T-helper 1 cell treated with Interleukin-12 subunit alpha and Interleukin-12 subunit beta and Interleukin-4 antibody, amounts not matched to agents 30 ng/mL and 1 ng/mL, for 36 hours (primary cell): ENCODE data around the gene RNF150. TPM values are rescaled to one million over a fixed set of nuclear protein-coding genes. Genes with fewer than 3 reads are reported as not detected.

Experiments used
- intact Hi-C: fragments of 100-400 bp; cut with micrococcal nuclease; formaldehyde crosslinking; loops from one replicate; pipeline ENCODE4 v1.15.1; 2024
- total RNA-seq: library from RNA; stranded (reverse); gene quantifications from 2 replicates; pipeline ENCODE4 v1.2.3, GENCODE V29; 2022

The RNF150 gene
- total RNA-seq, 1 donor from 2014 or later, result 0.25 TPM

DNA sequence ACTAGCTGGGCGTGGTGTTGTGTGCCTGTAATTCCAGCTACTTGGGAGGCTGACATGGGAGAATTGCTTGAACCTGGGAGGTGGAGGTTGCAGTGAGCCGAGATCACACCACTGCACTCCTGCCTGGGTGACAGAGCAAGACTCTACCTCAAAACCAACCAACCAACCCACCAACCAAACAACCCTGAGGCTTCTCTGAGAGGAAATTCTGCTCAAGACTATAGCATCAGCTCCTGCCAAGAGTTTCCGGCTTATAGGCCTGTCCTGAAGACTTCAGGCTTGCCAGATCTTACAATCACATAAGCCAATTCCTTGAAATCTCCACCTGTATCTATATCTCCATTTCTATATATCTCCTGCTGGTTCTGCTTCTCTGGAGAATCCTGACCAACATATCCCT, 203.3 kb downstream of the RNF150 start:
- intact Hi-C loops, result no loop called here

DNA sequence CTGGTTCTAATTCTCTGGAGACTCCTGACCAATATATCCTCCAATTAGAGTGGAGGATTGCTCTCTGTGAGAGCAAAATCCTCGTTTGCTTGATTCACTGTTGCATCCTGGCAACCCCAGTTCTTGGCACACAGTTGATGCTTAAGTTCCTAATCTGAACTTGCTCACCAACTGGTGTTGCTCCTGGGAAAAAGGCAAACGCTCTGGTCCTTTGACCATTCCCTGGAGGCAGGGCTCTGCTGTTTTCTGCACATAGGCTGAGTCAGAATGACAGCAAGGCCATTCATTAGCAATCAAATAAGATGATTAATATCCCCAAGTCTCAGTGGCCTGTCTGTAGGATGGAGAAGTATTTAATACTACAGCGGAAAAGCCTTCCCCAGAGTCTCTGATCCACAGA, 204.4 kb downstream of the RNF150 start:
- intact Hi-C loops, result no loop called here

DNA sequence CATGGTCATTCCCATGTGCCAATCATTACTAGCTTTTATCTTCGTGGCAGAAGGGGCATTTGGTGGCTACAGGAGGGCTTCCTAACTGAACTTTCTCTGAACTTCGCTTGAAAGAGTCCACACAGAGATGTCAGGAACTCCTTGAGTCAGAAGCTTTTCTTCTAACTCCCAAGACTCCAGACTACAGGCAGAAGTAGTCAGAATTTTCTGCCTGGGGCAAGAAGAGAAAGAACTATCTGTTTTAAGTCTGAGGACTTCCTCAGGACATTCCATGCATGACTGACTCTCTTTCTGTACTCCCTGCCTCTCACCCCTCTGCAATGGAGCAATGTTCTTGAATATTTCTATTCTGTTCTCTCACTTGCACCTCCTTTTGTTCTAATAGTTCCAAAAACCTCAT, 206.6 kb downstream of the RNF150 start:
- intact Hi-C loops, result no loop called here

DNA sequence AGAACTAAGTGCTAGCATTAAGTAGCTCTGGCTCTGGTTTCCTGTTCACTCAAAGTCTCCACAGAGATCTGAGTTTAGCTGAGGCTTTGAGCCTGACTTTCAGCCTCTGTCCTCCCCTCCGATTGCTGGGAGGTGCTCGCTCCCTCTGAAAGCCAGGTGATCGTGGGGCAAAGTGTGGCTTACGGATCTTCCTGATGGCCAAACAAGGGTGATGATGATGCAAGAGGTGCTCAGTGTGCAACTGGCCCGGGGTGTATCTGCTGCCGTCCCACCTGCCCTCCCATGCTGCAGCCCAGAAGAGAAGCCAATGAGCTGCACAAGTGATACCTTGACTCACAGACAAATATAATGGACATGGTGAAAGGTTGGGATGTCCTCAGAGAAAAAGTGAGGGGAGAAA, 207.9 kb downstream of the RNF150 start:
- intact Hi-C loops, result no loop called here

DNA sequence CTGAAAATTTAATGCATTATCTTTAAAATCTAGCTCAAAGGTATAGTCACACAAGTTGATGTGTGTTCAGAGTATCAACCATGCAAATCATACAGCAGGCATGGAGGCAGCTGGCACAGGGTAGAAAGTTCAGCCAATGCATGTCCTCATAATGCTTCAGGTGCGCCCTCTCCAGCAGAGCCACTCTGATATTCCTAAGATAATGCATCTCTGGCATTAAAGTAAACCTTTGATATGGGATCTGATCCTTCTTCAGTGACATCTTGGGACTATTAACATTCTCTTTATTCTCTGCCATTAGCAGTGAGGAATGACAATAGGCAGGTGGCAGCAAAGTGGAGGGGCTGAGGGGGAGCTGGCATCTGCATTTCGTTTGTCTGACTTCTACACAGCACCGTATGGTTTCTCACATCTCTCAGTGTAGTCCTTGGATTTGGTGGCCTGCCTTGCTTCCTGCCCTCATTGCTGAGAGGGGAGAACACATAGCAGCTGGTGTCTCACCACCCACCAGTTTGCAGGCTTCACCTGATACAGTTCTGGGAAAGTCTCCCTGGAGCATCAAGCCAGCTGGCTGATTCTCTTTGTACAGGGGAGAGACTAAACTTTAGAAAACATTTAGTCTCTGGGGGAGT, 208.4 kb downstream of the RNF150 start:
- intact Hi-C loops, result no loop called here

DNA sequence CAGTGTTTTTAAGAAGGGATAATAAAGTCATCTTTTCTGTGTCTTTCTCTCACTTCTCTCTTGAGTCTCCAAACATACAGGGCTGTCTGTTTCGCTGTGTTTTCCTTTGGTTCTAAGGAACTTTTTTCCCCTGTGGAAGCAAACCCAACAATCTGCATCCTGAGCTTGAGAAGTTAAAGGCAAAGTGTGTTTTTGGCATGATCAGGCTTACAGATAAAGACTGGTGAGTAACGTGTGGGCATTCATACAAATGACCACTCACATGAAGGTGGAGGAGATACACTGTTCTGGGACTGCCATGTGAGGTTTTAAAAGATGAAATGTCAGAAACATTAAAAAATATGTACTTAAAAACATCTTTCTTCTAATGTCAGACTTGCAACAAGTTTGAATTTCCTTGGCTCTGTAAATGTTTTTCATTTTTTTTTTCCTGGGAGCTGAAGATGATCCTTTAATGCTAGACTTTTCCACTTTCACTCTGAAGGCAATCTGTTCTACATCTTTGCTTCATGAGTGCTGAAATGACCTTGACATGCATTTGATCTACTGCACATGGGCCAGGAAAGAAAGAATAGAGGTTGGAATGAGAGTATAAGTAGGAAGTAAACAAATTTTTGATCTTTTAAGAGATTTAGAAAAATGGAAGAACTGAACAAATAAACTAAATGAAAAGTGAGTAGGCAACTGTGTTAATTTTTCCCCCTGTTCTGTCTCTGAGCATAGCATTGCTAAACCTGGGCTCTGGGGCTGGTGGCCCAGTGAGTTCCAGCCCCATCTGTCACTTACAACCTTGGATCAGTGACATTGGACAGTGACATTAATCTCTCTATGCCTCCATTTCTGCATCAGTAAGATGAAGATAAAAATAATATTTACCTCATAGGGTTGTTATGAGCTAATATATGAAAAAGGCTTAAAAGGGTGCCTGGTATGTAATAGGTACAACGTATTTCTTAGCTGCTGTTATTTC, 226.0 kb downstream of the RNF150 start:
- intact Hi-C loops, result no loop called here

DNA sequence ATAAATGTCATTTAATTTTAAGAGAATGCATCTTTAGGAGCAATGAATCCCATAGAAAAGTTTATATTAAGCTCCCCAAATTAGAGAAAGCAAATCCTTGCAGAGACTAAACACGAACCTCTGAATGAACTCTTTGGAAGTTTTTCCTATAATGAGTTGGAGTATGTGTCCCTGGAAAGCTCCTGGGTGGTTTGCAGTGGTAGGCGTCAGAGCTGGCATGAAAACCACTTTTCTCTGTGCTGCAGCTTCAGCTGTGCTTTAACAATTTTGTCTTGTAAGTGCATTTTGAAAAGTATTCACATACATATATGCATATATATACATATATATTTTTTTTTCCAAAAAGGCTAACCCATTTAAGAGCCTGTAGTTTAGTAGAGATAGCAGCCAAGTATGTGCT, 228.4 kb downstream of the RNF150 start:
- intact Hi-C loops, result no loop called here

DNA sequence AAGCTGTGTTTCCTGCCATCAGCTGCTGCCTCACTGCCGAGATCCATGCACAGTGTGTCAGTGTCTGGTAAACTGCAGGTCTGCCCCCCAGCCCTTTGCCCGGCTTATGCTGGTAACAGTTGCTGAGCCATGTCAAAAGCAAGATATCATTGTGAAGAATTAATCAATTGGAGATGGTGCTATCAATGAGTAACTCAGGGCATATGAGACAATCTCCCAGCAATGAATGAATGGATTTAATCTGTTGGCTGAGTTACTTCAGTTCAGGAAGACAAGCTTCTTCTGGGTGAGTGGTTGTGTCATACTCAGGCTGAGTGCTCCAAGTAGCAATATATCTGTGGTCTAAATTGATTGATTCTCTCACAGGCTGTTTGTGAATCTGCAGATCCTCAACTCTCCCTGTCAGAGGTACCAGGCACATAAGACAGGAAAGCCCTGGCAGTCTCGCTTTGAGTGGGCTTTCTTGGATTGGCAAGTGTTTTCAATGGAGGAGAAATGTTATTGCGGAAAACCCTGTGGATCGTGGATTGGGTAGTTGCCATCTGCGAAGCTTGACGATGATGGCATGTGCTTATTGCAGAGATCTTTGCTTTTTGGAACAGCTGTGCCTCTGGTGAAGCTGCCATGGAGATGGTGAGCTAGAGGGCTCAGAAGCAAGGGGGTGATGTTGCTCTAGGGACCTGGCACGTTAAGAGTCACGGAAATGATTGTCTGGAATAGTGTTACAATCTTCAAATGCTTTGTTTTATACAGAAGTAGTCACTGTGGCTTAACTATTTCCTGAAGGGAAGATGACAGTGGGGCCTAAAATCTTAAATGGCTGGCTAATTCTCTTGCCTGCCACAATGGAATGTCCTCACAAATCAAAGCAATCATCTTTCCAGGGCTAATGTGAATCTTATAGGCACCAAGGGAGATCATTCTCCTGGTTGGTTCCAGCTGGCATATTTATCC, 229.5 kb downstream of the RNF150 start:
- intact Hi-C loops, result no loop called here

DNA sequence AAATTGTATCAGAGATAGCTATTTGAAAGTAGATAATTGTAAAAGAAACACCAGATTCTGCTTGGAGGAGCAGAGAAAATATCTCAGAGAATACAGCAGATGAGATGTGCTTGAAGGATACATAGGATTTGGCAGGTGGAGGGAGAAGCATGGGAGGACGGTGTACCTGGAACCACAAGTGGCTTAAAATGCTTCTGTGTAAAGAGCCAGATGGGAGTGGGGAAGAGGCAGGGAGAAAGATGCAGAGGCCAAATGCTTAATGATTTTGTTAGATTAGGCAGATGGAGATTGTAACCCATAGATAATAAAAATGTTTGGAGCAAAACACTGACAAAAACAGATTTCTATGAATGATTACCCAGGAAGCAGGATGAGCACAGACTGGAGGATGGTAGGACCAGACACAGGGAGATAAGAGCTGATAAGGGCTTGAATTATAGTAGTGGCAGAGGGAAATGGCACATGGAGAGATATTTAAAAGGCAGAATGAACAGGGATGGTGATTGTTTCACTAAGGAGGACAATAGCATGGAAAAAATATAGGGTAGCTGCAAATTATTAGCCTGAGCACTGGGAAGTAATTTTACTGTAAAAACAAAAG, 231.4 kb downstream of the RNF150 start:
- intact Hi-C loops, result no loop called here

DNA sequence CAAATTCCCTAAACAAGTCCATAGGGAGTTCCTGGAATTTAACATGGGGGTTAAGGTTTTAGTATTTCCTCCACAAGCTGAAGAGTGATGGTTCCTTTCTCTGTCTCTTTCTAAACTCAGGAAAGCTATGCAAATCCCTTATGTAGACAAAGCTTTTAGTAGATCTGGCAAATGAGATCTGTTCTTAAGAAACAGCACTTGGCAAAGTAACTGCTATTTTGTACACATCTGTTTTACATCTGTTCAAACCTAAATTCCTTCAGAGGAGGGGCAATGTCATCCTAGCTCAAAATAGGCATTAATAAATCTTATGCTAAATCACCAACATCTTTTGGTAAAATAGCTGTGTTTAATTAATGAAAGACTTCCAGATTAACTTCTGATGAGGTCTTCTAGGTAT, 239.3 kb downstream of the RNF150 start:
- intact Hi-C loops, result no loop called here

DNA sequence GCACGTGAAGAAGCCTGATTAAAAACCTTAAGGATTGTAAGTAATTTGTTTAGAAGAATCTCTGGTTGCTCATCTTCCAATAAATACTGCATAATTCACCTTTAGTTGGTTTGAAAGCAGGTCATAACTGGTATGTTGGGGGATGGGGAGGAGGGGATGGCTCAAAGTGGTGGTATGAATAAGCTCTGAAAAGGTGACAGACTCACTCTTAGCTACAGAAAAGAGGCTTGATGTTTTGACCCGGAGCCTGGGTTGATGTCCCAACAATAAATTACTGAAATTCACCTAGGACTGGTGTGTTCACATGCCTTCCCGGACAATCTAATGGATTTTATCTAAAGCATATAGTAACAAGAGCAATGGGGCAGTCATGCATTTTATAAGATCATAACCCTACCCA, 245.2 kb downstream of the RNF150 start:
- intact Hi-C loops, result no loop called here

DNA sequence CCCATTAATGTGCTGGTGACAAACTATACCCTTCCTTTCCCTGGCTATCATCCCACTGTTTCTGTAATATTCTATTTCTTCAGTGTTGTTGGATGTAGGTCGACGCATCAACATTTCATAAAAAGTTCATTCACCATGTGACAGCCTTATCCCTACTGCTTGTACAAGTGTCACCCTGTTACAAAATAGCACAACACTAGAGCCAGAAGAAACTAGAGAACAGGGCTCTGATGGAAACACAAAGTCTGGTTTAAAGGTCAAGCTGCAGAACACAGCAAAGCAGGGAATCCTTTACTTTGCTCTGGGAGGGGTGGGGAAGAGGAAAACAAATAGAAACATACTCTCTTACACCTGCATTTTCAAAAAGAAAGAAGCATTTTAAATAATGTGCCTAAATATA, 245.8 kb downstream of the RNF150 start:
- intact Hi-C loops, result no loop called here

DNA sequence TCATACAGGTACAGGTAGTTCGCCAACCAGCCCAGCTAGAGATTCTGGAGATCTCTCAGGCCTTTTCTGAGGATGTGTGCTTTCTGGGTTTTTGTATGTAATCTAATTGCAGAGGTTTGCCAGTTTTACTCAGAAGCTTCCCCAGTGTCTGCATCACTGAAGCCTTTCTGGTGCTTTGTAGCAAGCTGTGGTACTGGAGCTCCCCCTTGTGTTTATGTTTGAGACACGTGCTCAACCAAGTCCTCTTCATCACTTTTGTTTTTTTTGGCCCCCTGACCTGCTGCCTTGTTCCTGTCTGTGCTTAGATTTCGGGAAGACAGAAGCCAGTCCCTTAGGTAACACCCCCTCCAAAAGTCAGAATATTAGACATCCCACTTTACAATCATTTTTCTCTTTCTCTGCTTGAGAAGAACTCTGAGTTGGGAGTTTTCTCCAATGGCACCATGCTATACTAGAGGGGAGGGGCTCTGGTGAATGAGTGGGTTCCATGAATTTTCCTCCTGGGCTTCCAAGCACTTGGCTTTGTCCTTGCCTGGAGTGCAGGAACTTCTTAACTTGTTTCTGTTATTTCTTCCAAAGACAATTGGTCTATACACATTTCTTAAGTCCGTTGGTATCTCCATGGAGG, 248.7 kb downstream of the RNF150 start:
- intact Hi-C loops, result loop anchor here (1.0 kb wide), 2 partner anchors 23 to 524 kb away; no protein-coding TSS in a partner anchor

DNA sequence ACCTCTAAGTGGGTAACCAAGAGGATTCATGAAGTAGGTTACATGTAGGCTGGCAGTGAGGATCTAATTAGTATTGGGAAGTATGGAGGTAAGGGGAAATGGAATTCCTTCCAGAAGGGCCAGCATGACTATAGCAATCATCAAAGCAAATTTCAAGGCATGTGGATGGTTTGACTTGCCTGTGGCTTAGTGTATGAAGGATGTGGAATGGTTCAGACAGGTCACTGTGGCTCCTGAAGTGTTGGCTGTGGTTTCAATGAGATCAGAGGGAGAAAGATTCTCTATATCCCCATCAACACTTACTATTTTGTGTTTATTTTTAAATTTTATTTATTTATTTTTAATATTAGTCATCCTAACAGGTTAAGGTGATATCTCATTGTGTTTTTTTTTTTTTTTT, 255.5 kb downstream of the RNF150 start:
- intact Hi-C loops, result no loop called here

DNA sequence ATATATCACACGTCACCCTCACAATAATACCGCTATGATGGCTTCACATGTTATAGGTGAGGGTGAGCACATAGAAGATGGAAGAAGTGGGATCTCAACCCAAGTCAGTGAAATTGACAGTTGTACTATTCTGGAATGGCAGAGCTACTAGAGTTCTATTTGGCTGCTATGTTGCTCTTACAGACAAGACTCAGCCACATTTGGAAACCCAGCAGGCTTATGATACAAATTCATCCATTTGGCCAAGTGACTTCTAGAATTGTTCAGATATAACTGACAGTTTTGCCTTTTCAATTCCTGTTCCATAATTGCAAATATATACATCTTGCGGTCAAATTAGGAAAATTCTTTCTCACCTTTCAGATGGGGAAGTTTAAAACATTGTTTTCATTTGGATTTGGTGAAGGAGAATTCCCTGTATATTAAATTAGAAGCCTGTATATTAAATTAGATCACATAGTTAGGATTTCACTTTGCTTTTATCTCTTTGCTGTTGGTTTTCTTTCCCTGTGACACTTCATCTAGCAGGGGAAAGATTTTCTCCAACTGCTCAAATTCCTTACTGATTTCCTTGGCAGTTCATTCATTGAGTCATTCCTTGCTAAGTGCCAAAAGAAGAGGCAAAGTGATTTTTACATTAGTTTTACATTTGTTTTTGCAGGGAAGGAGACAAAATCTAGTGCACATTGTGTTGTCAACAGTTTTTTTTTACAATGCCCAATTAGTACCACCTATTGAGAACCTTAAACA, 256.5 kb downstream of the RNF150 start:
- intact Hi-C loops, result no loop called here

DNA sequence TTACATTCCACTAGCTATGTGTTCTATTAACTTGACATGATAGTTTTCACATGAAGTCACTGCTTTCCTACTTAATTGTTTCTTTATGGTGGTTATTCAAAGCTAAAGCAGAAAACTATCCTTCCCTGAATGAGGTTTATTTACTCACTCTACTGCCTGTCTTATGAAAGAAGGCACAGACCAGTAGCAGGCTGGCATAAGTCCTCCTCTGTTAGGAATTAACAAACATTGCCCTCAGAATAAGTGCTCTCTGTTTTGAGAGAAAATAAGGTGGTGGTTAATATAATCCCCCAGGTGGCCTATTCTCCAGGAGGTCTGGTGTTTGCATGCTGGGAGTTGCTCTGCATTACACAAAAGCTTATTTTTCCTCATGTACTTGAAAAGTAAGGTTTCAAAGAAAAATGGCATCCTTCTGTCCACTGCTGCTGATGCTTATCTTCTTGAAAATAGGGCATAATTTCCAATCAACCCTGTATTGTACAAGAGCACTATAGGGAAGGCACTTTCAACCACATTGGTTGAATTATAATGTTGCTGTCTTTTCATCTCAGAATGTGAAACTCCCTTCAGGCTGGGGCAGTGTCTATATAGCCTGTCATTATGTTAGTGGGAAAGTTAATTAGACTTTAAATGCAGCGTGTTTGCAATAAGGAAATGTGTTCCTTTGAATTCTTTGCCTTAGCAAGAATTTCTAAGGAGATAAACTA, 257.4 kb downstream of the RNF150 start:
- intact Hi-C loops, result no loop called here

DNA sequence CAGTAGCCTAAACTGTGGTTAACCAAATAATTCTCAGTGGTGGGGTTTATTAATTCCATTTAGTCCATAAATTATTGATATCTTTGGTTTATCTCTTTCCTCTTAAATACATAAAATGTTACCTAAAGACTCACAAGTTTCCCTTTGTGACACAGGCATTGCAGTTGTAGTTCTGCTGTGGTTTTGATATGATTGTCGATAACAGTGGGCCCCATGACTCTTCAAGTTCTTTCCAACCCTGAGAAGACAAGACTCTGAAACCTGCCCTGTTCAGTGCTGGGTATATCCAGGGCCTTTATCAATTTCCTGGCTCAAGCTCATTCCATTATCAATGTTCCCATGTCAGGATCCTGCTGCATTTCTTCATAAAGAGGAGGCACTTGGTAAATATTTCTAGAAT, 259.2 kb downstream of the RNF150 start:
- intact Hi-C loops, result no loop called here

DNA sequence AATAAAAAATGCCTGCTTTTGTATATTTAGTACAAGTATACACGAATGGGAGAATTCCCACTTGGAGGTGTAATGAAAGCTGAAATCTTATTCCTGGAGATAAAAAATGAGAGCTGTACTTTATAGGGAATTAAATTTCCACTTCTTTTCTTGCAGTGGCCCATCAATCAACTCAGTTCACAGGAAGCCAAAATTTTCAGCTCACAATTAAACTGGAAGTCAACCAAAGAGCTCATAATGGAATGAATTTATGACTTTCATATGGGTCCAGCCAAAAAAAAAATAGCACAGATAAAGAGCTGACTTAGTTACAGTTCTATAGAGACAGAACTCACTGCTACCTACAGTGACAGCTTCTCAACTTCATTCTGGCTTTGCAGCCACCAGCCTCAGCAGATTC, 261.9 kb downstream of the RNF150 start:
- intact Hi-C loops, result no loop called here

DNA sequence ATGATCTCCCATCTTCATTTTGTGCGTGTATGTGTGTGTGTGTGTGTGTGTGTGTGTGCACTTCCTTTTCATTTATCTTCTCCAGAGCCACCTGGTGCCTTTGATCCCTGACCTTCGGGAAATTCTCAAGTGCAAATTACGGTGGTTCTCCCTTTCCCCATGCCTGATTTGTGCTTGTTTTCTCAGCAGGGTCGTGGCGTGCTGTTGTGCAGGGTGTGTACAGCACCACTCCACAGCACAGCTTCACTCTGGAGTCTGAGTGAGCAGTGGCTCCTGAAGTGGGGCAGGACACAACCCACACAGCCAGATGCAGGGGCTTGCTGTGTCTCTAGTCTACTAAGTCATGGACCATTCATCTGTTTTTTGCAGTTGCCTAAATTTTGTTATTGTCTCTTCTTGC, 262.8 kb downstream of the RNF150 start:
- intact Hi-C loops, result no loop called here
